ENCODE measurements around the gene HEPHL1. TPM values are rescaled to one million over a fixed set of nuclear protein-coding genes. Genes with fewer than 3 reads are reported as not detected.

The HEPHL1 gene
- total RNA-seq, 1 donor from 2014 or later: not detected

DNA sequence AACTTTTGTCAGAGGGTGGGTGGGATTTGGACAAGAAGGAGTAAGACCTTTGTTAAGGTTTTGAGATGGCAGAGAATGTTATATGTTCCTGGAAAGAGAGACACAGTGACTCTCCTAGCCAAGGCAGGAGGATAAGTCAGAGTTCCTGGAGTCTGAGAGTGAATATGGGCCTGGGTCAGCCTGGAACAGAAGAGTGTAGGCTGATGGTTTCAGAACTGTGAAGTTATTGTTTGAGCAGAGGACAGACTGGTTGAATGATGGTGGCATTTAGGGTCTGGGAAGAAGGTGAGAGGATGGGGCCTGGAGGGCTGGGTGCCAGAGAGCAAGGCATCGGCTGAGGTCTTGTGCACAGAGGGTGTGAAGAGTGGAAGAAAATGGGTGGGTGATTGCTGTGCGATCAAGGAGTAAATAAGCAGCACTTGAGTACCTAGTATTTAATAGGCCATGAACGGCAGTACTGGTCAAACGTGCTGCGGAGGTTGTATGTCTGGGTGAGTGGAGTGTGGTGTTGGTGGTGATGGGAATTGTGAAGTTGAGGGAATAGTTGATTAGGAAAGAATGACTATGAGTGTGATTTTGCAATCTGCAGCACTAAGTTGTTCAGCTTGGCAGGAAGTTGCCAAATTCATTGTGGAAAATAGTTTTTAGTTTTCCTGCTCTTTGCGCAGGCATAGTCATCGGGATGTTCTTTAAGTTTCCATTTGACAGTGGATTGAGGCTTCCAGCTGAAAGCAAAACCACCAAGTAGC, 109.3 kb downstream of the HEPHL1 start:
- intact Hi-C loops (cut with micrococcal nuclease): no loop called here
- Histone ChIP-seq H3K9me3 (replicated peaks) (no peaks in the 10 kb centered on the region), H3K4me3 (peak overlapping the region; percentile 94), H3K27ac (replicated peaks) (peak overlapping the region; percentile 96), H3K27me3 (ENCODE audit: low read depth) (no peaks in the 10 kb centered on the region), H3K36me3 (no peaks in the 10 kb centered on the region), H3K4me1 (peaks cover 80% of the 10 kb centered on the region)
- no peak for TF ChIP-seq CTCF (IDR thresholded peaks at IDR 0.05; ENCODE audit: borderline replicate concordance)
- no peak for DNase-seq

DNA sequence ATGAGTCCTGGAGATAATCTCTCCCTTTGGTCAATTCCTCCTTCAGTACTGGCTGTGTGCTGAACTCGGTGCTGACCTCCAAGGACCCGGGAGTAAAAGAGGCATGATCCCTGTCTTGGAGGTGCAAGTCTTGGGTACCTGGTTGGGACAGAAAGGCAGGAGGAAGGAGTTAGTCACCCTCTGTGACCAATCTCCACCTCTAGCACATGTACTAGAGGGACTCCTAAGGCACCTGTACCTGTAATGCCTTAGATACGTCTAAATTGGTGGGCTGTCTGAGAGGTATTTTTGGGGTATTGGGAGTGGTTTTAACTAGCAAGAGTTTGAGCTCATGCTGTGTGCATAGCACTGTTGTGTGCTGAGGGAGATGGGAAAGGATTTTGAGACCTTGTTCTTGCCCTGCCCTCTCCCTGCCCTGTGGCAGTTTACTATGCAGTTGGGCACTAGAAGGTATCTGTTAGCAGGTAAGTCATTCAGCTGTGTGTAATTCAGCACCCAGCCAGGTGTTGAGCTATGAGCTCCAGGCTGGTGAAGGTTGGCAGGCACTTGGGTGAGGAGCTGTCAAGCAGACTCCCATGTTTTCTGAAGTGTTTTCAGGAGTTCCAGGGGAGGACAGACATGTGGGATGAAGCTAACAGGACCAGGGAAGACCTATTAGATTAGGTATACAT, 110.0 kb downstream of the HEPHL1 start:
- Histone ChIP-seq H3K27me3 (ENCODE audit: low read depth) (no peaks in the 10 kb centered on the region), H3K36me3 (no peaks in the 10 kb centered on the region), H3K4me1 (peaks cover 87% of the 10 kb centered on the region), H3K4me3 (peak overlapping the region; percentile 94), H3K9me3 (replicated peaks) (no peaks in the 10 kb centered on the region), H3K27ac (replicated peaks) (peak overlapping the region; percentile 96)
- no peak for TF ChIP-seq CTCF (IDR thresholded peaks at IDR 0.05; ENCODE audit: borderline replicate concordance)
- DNase-seq: no peak
- intact Hi-C loops (cut with micrococcal nuclease): no loop called here

DNA sequence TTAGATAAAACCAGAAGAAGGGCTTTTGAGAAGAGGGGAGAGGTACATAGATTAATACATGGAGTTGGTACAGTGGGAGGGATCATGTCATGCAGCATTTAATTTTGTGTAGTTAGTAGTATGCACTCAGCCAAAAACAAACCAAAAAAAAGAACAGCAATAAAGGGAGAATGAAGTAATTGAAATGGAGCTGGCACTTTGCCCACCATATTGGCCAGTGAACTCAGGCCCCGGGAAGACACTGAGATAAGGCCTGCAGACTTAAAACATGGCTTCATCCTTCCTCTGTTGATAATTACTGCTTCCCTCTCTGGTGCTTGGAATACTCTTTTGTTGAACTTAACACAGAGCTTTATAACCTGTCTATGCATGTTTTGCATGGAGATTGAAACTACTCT, 110.6 kb downstream of the HEPHL1 start:
- H3K9me3 ChIP-seq (replicated peaks): no peaks in the 10 kb centered on the region
- no peaks in the 10 kb centered on the region for H3K36me3 ChIP-seq
- no peak for DNase-seq
- peak overlapping the region; percentile 94 for H3K4me3 ChIP-seq
- peak overlapping the region; percentile 96 for H3K27ac ChIP-seq (replicated peaks)
- no peak for TF ChIP-seq CTCF (IDR thresholded peaks at IDR 0.05; ENCODE audit: borderline replicate concordance)
- intact Hi-C loops (cut with micrococcal nuclease): no loop called here
- no peaks in the 10 kb centered on the region for H3K27me3 ChIP-seq (ENCODE audit: low read depth)
- H3K4me1 ChIP-seq: peaks cover 91% of the 10 kb centered on the region

DNA sequence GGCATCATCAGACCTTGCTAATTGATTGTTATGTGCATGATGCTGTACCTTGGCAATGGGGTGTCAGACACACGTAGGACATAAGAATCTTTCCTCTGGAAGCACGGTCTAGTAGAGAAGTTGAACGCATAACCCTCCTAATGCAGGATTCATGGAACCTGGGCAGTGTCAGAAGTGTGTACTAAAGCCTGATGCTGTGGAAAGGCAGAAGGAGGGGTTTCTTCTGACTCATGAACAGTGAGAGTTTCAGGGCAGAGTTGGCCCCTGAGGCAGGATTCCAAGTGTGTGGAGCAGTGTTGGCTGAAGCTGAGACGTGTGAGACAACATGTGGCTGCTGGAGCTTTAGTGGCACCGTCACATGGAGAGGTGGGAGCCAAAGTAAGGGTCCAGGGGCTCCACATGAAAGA, 111.0 kb downstream of the HEPHL1 start:
- intact Hi-C loops (cut with micrococcal nuclease): no loop called here

More for the DNA sequence above, 111.0 kb downstream of the HEPHL1 start:
- peaks cover 92% of the 10 kb centered on the region for H3K4me1 ChIP-seq
- no peak for DNase-seq
- H3K27me3 ChIP-seq (ENCODE audit: low read depth): no peaks in the 10 kb centered on the region
- no peaks in the 10 kb centered on the region for H3K9me3 ChIP-seq (replicated peaks)
- no peak for TF ChIP-seq CTCF (IDR thresholded peaks at IDR 0.05; ENCODE audit: borderline replicate concordance)
- H3K36me3 ChIP-seq: no peaks in the 10 kb centered on the region
- peak overlapping the region; percentile 96 for H3K27ac ChIP-seq (replicated peaks)
- no peak overlapping the region for H3K4me3 ChIP-seq
